Mucosa of gallbladder (tissue), 1 donor: ENCODE results near the gene LYSMD1. TPM values are rescaled to one million over a fixed set of nuclear protein-coding genes. Genes with fewer than 3 reads are reported as not detected.

ENCODE experiments used
- DNase-seq: peaks from one replicate; pipeline ENCODE4 v3.0.0-alpha.2; 2020; ENCODE audit warnings: low spot score
- total RNA-seq: library from RNA; stranded (reverse); gene quantifications from one replicate; pipeline ENCODE4 v1.2.1, GENCODE V29; 2021
- donor health status: DM: no; HTN: no; CAD: no.

LYSMD1 gene
- total RNA-seq, 1 donor from 2014 or later = 11.5 TPM

DNA sequence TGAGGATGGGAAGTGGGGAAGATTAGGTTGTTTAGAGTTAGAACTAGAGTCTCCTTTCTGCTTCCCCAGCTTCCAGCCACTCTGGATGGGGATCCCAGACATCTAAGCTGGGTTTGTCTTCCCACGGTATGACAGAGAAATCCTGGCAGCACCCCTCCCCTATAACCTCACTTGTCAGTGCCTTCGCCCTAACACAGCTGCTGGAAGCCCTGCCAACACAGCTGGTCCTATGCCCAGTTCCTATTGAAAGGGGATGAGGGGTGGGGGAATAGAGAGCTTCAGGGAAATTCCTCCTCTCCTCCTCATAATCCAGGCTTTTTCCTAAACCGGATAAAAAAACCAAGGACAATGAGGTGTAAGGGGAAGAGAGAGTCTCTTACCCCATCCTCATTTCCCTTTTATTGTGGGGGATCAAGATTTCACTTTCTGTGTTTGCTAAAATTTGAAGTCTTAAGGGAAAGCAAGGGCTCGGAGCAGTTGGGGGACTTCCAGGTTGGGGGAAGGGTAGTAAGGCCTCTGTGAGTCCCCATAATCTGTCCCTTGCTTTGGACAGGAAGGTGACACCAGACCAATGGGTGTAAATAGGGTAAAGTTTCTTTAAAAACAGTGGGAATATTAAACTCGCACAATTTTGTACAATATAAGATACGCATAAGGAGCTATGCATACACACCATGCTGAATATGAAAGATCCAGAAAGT is 9.5 kb upstream of the LYSMD1 start:
- DNase-seq = no peak

DNA sequence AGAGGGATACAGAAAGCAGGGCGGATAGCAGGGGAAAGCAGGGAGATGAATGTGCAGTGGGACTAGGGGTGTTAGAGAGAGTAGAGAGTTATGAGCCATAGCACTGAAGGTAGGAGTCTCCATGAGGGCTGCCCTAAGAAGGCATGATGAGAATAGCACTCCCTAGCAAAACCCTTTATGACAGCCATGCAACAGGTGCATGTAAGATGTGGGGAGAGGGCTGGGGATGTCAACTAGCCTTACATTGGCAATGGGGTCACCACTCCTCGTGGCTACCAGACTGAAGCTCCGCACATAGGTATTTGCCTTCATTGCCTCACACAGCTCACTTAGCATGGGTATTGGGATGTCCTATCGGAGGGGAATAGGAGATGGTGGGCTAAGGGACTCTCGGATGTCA is 5.5 kb upstream of the LYSMD1 start:
- no peak for DNase-seq

DNA sequence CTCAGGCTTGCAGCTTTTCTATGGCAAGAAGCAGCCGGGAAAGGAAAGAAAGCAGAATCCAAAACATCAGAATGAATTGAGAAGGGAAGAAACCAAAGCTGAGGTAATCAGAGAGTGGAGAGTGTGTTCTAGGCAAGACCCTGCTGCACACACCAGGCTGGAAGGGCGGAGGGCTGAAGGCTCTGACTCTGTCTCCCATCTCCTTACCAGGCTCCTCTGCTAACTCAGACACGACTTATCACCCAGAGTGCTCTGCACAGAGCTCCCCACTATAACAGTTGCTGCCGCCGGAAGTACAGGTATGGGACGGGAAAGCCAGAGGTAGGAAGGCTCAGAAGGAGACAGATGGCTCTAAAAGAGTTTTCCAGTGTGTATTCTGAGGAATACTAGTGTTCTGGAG is 1.4 kb upstream of the LYSMD1 start:
- no peak for DNase-seq

DNA sequence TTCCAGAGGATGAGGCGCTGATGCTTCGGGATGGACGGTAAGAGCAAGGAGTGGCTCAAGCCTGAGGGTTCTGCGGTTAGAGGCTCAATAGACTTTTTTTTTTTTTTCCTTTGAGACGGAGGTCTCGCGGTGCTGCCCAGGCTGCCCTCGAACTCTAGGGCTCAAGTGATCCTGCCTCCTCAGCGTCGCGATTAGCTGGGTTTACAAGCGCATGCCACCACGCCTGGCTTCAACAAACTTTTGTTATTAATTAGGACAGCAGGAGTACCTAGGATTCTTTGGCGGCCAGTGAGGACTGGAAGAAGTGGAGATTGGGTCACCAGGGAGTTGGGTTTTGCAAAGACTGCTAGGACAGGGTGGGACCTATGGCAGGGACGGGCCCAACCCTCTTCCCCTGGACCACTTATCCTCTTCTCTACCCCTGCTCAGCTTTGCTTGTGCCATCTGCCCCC is 829 bp upstream of the LYSMD1 start:
- DNase-seq = no peak

DNA sequence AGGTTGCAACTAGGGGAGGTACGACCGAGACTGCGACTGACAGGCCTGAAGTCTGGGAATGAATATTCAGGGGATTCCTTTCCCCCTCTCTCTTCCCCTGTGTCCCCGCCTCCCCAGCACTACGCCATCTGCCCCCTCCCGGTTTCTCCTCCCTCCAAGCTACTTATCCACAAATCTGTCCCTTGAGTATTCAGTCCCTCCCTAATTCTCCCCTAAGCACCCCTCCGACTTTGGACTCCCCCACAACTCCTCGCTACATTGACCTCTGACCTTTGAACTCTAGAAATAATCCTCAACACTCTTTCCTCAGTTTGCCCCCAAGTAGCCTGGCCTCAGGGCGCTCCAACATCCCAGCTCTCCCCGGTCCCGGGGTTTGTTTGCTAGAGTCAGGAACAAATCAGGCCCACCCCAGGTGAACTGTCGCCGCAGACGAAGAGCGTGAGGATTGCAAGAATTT is 393 bp downstream of the LYSMD1 start:
- no peak for DNase-seq

DNA sequence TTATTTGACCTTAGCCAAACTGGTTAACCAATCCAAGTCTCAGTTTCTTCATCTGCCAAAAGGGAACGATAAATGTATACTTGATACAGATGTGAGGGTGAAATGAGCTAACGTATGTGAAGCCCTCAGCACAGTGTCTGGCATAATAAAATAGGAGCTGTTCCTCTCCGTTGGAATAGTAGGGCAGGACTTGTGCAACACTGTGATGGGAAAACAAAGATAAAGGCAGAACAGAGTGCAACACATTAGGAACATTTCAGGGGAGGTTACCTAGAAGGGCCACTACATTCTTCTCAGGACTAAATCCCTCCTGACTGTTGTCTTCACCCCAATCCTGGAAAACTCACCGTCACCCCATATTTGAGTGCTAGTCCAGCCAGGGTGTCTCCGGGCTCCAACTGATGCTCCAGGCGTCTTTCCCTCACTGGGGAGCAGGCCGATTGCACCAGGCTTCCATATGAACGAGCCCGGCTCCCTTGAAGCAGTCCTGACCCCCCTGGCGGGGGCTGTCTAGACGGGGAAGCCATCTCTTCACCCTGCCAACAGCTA is 896 bp downstream of the LYSMD1 start:
- DNase-seq = no peak

DNA sequence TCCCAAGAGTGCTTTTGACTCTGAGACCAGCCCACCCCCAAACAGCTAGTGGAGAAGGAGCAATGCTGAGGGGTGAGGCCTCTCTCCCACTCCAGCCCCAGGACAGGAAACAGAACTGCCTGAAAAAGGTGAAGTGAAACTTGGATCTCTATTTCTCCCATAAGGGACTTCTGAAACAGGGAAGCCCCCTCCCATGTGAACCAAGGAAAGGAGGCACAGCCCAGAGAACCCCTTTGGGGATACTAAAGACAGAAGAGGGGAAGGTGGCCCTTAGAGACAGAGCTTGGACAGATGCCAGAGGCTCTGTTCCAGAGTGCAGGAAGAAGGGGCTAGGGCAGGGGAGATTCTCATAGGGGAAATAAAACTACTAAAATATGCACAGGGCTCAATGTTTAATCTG is 6.3 kb downstream of the LYSMD1 start:
- no peak for DNase-seq

DNA sequence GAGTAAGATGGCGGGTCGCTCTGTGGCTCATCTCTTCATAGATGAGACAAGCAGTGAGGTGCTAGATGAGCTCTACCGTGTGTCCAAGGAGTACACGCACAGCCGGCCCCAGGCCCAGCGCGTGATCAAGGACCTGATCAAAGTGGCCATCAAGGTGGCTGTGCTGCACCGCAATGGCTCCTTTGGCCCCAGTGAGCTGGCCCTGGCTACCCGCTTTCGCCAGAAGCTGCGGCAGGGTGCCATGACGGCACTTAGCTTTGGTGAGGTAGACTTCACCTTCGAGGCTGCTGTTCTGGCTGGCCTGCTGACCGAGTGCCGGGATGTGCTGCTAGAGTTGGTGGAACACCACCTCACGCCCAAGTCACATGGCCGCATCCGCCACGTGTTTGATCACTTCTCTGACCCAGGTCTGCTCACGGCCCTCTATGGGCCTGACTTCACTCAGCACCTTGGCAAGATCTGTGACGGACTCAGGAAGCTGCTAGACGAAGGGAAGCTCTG is 6.9 kb downstream of the LYSMD1 start:
- no peak for DNase-seq

DNA sequence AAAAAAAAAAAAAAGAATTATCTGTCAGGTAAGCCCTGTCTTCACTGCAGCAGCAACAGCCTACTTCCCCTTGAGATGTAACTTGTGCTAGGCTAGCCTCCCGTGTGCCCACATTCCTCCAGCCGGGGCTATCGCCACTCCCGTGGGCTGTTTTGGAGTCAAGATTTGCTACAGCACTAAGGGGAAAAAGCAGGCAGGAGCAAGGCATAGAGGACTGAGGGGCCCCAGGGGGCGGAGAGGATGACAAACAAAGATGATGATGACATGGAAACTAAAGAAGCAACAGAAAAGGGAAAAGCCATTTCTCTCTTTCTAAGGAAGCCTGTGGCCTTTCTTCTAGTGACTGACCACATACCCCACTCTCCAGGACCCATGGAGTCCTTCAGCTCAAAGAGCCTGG is 7.4 kb downstream of the LYSMD1 start:
- DNase-seq = no peak

DNA sequence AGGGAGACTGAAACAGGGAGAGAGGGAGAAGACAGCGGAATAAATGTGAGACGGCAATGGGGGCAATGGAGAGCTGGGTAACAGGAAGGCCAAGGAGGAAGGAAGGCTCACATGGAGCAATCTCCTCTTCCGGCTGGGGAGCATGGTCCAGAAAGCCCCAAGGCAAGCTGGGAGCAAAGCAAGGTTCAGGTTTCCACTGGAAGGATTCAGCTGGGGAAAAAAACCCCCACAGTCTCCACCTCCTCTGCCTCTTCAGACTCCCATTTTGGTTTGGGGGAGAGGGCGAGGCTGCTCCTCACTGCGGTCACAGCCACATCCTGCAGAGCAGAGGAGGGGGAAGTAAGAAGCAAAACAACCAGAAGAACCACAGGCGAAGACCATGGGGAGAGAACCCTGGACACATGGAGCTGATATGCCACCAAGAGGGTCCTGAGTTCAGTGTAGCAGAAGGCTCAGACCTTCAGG is 8.6 kb downstream of the LYSMD1 start:
- no peak for DNase-seq

DNA sequence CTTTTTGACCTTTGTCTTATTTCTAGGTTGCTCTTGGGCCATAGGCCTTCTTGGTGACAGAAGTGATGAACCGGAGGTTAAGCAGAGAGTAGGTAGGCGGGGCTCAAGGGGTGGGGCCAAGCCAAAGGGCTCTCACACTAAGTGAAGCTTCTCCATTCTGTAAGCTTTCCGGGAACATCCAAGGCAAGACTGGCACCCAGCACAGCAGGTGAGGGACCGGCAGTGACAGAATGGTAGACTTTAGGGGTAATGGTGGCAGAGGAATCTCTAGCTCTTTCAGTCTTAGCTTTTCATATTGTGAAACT is 9.2 kb downstream of the LYSMD1 start, which contains the start of gene TNFAIP8L2:
Gene TNFAIP8L2 (plus strand): TSS at position 135 of the 305 bp plus-strand sequence. CDS start 2,049 bp downstream, outside the sequence.
- peak; percentile 38 for DNase-seq

DNA sequence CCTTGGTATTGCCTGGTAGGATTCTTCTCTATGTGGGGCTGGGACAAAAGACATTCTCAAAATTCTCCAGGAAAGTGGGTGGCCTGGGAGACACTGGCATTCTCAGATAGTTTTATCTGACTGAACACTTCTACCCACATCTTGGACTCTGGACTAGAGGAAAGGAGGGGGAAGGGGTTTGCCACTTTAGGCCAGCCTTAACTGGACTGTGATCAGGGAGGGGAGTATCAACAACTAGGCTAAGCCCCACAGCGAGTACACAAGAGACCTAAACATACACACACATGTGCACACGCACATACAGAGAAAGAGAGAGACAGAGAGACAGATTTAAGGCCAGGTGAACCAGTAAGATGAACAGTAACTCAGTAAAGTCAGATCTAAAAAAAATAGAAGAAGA is 18.0 kb downstream of the LYSMD1 start:
- DNase-seq = no peak

DNA sequence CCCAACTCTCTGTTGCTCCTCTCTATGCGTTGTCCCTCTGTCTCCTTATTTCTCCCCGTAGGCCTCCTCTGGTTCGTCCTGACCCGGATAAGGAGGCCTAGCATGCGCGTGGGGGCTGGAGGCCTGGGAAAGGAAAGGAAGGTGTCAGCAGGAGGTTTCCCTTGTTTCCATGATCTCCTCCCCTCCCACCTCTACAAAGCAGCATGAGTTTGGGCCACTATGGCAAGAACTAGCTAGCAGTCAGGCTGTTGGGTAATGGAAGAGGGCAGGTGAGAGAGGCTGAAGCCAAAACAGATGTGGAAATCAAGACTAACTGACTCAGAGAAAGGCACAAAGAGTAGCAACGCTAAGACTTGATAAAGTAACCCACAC is 18.6 kb downstream of the LYSMD1 start:
- DNase-seq = no peak

DNA sequence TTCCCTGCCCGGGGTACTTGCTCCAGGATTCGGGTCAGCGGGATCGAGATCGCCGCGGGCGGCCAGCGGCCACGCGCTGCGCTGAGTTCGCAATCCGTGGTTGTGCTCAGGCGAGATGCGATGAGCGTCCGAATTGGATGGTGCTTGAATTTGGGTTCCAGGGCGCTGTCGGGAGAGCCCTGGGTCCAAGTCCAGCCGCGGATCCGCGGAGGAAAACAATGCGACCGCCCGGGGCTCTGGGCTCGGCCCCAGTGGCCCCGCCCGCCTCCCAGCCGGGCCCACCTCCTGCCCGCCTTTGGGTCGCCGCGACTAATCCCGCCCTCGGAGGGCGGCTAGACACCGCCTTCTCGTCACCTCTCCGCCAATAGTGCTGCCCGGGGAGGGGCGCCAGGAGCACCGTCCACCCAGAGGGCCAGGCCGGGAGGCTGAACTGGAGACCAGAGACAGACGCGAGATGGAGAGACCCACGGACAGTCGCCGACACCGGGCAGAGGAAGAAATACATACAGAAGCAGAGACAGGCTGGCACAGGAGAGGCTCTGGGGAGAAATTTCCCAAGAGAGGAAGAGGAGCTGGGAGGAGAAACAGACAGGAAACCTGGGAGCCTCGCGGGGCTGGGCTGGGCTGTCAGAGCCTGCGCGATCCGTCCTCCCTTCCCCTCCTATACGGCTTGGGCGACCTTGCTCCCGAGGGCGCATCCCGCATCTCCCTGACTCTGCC is 19.1 kb downstream of the LYSMD1 start, which contains the start of gene SEMA6C:
Gene SEMA6C (minus strand): TSS at position 220 of the 720 bp plus-strand sequence. CDS start 4,010 bp downstream, outside the sequence.
- peak; percentile 94 for DNase-seq

DNA sequence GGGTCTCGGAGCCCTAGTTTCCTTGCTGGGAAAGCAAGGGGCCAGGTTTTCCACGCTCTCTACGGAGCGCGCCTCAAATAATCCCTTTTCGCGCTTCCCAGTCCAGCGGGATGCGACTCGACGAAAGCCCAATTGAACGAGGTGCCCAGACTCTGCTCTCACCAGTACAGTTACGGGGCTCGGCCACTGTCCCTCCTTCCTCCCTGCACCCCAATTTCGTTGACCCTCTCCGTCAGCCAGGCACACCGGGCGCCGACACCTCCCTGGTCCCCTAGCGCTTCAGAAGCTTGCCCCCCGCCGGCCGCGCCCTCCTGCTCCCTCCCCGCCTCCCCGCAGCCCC is 19.7 kb downstream of the LYSMD1 start:
- no peak for DNase-seq

DNA sequence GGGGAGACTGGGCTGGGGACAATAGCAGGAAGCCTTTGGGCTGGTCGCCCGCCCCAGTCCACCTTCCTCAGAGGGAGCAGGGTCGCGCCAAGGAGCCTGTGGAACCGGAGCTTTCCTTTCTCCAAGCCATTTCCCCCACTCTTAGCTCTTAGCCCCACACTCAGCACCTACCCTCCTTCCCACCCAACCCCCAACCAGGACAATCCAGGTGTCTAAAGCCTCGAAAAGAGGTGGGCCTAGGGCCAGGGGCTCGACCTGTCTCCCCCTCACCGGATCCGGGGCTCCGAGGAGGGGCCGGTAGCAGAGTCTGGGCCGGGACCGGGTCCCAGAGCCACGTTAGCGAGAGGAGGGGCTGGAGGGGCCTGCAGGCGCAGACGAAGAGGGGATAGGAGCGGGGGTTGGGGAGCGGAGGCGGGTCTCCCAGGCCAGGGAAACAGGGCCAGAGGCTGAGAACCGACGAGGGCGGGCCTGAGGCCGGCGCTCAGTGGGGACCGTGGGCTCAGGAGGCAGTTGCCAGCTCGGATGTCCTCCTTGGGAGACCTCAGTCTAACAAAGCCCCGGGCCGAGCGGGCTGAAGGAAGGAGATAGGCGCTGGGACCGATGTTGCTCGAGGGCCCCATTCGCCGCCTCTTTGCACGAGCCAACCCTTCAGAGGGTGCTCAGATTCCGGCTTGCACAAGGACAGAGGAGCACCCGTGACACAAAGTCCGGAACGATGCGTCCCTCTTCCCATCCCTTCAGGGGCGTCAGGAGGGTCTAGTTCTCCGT is 20.2 kb downstream of the LYSMD1 start:
- DNase-seq = no peak

DNA sequence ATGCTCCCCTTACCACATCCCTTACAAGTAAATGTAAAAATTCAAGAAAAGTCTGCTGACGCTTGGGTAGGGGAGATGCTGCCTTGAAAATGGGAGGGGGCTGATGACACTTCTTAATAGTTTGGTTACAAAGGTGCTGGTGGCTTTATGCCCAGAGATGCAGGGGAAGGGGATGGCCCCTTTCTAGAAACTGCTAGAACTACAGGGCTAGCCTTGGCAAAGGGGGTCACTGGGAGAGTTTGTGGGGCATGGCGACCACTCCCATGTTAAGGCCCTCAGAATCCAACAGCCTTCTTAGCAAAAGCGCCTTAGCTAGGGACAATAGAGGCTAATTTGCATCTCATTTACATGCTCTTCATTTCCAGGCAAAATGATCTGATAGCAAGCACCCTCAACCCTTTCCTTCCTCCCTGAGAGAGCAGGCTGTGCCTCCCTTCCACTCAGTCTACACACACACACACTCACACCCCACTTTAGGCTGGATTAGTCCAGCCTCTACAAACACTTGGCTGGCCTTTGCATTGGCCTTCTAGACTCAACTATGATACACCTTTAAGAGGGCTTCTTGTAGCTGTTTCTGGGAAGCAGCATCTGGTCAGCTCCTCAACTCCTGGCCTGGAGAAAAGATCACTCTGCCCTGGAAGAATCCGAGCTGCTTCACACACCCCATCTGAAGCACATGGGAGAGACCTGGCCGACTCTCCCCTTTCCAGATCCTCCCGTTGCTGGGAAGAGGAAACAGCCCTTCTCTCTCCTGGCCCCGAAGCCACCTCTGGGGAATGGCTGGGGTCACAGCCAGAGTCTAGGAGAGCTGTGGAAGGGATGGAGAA is 21.0 kb downstream of the LYSMD1 start:
- no peak for DNase-seq

DNA sequence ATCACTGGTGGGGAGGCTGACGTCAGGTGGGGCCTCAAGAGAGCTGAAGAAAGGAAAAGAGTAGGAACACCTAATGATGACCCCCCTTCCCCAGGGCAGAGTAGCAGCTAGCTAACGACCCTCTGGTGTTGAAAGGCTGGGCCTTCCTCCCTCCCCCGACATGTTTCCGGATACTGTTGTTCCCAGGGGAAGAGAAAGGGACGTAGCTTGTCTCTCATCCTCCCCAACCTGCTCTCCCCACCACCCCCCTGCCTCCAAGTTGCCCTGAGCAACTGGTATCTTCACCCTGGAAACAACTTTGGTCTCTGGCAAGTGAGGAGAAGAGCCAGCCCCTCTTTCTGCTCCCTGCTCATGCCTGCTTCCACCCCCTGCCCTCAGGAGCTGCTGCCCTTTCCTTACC is 21.7 kb downstream of the LYSMD1 start:
- DNase-seq = no peak

DNA sequence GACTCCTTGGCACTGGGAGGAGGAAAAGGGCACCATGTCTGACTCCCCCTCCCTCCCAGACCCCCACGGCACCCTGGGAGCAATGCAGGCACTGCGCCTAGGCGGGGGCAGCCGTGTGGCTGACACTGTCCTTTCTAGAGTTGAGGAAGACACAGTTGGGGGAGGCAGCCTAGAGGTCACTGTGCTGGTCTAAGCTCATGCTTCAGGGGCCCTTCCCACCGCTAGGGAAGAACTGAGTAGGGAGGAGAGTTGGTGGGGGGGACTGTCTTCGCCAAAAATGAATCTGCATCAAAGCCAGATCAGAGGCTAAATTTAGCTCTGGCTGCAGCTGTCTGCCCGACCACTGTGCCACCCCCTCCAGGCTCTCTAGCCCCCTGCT is 22.7 kb downstream of the LYSMD1 start:
- no peak for DNase-seq

DNA sequence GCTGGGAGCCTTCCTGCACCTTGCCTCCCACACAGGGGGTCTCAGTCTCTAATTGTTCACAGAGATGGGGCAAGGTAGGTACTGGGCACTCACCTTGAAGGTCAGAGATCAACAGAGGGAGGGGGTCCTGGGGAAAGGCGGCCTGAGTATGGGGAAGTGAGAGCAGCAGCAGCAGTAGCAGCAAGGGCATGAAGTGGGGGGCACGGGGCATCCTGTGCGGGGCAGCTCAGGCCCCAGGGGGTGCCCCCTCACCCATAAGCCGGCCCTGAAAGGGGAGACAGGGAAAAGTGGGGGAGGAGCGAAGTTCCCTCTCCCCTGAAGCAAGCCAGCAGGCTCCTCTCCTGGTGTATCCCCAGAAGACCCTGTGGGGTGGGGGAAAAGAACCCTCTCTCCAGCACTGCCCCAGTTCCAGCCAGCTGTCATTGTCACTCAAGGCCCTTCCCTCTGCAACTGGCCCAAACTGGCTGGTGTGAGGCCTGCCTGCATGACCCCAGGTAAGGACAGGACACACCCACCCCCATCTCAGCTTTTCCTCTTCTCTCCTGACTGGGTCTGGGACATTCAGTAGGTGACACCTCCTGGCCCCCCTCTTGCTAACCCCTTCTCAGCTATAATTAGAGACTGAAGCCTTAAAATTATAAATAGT is 23.2 kb downstream of the LYSMD1 start:
- DNase-seq = no peak

DNA sequence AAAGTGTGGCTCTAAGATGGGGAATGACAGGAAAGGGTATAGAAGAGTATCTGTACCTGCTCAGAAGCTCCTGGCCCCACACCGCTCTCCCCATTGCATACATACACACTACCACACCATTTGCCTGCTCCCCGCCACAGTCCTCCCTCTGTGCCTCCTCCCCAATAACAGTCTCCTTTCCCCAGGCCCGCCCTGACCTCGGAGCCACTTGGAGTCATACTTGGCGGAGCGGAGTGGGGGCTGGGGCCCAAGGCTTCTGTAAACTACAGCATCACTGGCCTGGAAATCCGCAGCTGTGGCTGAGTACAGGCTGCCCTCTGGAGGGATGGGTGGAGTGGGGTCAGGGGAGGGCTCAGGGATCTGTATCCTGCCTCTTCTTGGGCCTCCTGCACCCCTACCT is 27.9 kb downstream of the LYSMD1 start:
- DNase-seq = no peak
